Uterus (tissue), 2 donors: ENCODE results near the gene TRANK1.

Experiments
- POLR2A ChIP-seq, 2 donors: fragments of 450-650 bp; IDR thresholded peaks; one replicate each; pipeline ENCODE4 v1.6.1; 2016; ENCODE audit warnings: antibody characterized with exemption in 2 of 2, mild to moderate bottlenecking in 1 of 2, moderate library complexity in 1 of 2
- TF ChIP-seq, protein P1 (sequence below), 4 experiments: fragments of 200-600 bp in 2 of 4; fragments of 450-650 bp in 2 of 4; sonication (generic) in 2 of 4; IDR thresholded peaks; one replicate each; pipeline ENCODE4 v1.5.1; 2016 to 2019; ENCODE audit warnings: antibody characterized with exemption in 4 of 4, mild to moderate bottlenecking in 2 of 4, moderate library complexity in 1 of 4

DNA sequence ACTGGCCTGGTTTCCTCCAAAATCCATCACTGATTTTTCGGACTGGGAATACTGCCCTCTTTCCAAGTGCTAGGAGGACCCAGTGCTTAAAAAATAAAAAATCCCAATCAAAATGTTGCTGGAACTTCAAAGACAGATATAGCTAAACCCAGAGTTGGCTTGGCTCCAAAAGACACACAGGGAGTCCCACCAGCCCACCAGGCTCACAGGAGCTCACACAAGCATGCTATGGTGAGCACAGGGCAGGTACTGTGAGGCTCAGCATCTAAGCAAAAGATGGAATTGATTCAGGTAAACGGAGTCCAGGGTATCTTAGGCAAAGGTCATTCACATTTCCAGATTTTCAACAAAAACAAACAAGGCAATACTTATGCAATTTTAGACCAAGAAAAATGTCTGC, 3.7 kb downstream of the TRANK1 start:
- TF ChIP-seq, protein P1, sequence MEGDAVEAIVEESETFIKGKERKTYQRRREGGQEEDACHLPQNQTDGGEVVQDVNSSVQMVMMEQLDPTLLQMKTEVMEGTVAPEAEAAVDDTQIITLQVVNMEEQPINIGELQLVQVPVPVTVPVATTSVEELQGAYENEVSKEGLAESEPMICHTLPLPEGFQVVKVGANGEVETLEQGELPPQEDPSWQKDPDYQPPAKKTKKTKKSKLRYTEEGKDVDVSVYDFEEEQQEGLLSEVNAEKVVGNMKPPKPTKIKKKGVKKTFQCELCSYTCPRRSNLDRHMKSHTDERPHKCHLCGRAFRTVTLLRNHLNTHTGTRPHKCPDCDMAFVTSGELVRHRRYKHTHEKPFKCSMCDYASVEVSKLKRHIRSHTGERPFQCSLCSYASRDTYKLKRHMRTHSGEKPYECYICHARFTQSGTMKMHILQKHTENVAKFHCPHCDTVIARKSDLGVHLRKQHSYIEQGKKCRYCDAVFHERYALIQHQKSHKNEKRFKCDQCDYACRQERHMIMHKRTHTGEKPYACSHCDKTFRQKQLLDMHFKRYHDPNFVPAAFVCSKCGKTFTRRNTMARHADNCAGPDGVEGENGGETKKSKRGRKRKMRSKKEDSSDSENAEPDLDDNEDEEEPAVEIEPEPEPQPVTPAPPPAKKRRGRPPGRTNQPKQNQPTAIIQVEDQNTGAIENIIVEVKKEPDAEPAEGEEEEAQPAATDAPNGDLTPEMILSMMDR (IDR thresholded peaks at IDR 0.05), result no peak
- TF ChIP-seq POLR2A (IDR thresholded peaks at IDR 0.05), result no peak
